ENCODE data around the gene MS4A5. TPM values are rescaled to one million over a fixed set of nuclear protein-coding genes. Genes with fewer than 3 reads are reported as not detected.

The MS4A5 gene
- polyA plus RNA-seq, 1 of the 3 experiments (the other 2 are of a cell fraction): not detected

Other genes starting within 250 kb of the MS4A5 start
- gene MS4A6A, start 246.5 kb upstream of the MS4A5 start, polyA plus RNA-seq (2012; rRNA removed): not detected in 2 replicates
- not detected in 2 replicates for gene MS4A4E, start 186.4 kb upstream of the MS4A5 start, polyA plus RNA-seq (2012; rRNA removed)
- gene MS4A4A, start 148.9 kb upstream of the MS4A5 start, polyA plus RNA-seq (2012; rRNA removed): not detected in 2 replicates
- gene MS4A6E, start 102.3 kb upstream of the MS4A5 start, polyA plus RNA-seq (2012; rRNA removed): not detected in 2 replicates
- gene MS4A7, start 51.0 kb upstream of the MS4A5 start, polyA plus RNA-seq (2012; rRNA removed): not detected in 2 replicates
- not detected in 2 replicates for gene MS4A14, start 33.1 kb upstream of the MS4A5 start, polyA plus RNA-seq (2012; rRNA removed)
- gene MS4A1, start 26.3 kb downstream of the MS4A5 start, polyA plus RNA-seq (2012; rRNA removed): not detected in 2 replicates
- gene MS4A12, start 63.2 kb downstream of the MS4A5 start, polyA plus RNA-seq (2012; rRNA removed): not detected in 2 replicates
- not detected in 2 replicates for gene MS4A13, start 85.8 kb downstream of the MS4A5 start, polyA plus RNA-seq (2012; rRNA removed)